Thymus (tissue), 11 donors: Measurements from ENCODE around the gene SMIM24. TPM values are rescaled to one million over a fixed set of nuclear protein-coding genes. Genes with fewer than 3 reads are reported as not detected.
"Not testable (repeated sequence)": the region's sequence is repeated elsewhere in the genome, so short reads cannot be mapped to it uniquely, and the experiment has no call there.

Source experiments
- DNase-seq, 9 donors: peaks; one replicate each; pipeline ENCODE4 v3.0.0-alpha.2; 2013; ENCODE audit warnings: low spot score in 9 of 9, low read depth in 6 of 9, missing footprints in 1 of 9
- H3K27ac ChIP-seq, 2 donors: one replicate each; pipeline ENCODE4 v1.5.1; 2013; ENCODE audit warnings: control low read depth in 1 of 2, low read depth in 1 of 2, low read length in 1 of 2, mild to moderate bottlenecking in 1 of 2, moderate library complexity in 1 of 2
- H3K27me3 ChIP-seq, 2 donors: one replicate each; pipeline ENCODE4 v1.5.1; 2013; ENCODE audit warnings: low read length in 1 of 2; ENCODE audit not compliant: control insufficient read depth in 2 of 2, insufficient read depth in 1 of 2
- H3K36me3 ChIP-seq, 2 donors: one replicate each; pipeline ENCODE4 v1.5.1; 2013; ENCODE audit warnings: low read length in 1 of 2, mild to moderate bottlenecking in 1 of 2, moderate library complexity in 1 of 2; ENCODE audit not compliant: control insufficient read depth in 2 of 2, insufficient read depth in 2 of 2
- H3K4me1 ChIP-seq, 2 donors: one replicate each; pipeline ENCODE4 v1.5.1; 2013; ENCODE audit warnings: low read length in 2 of 2; ENCODE audit not compliant: control insufficient read depth in 2 of 2, insufficient read depth in 2 of 2
- H3K4me3 ChIP-seq, 2 donors: one replicate each; pipeline ENCODE4 v1.5.1; 2013; ENCODE audit warnings: low read length in 2 of 2, control low read depth in 1 of 2, mild to moderate bottlenecking in 1 of 2
- H3K9me3 ChIP-seq, 2 donors: one replicate each; pipeline ENCODE4 v1.5.1; 2013; ENCODE audit warnings: low read length in 1 of 2, mild to moderate bottlenecking in 1 of 2; ENCODE audit not compliant: control insufficient read depth in 2 of 2, insufficient read depth in 1 of 2
- WGBS: extraction: QIAGEN DNeasy Blood & Tissue Kit; methylation state at CpG from one replicate; pipeline ENCODE4 v1.1.7; 2013; 5-methylcytosine and 5-hydroxymethylcytosine counted together
- polyA plus RNA-seq: library from polyadenylated mRNA; stranded (reverse); fragments of 200-250 nt; gene quantifications from one replicate; pipeline ENCODE4 v1.2.3, GENCODE V29; 2013
- total RNA-seq: library from RNA; stranded (reverse); fragments of 120-200 nt; gene quantifications from one replicate; pipeline ENCODE4 v1.2.4, GENCODE V29; 2013
- donor health status: healthy.

The SMIM24 gene
- total and polyA plus RNA-seq, 2 donors, result 38.6 to 74.7 TPM

DNA sequence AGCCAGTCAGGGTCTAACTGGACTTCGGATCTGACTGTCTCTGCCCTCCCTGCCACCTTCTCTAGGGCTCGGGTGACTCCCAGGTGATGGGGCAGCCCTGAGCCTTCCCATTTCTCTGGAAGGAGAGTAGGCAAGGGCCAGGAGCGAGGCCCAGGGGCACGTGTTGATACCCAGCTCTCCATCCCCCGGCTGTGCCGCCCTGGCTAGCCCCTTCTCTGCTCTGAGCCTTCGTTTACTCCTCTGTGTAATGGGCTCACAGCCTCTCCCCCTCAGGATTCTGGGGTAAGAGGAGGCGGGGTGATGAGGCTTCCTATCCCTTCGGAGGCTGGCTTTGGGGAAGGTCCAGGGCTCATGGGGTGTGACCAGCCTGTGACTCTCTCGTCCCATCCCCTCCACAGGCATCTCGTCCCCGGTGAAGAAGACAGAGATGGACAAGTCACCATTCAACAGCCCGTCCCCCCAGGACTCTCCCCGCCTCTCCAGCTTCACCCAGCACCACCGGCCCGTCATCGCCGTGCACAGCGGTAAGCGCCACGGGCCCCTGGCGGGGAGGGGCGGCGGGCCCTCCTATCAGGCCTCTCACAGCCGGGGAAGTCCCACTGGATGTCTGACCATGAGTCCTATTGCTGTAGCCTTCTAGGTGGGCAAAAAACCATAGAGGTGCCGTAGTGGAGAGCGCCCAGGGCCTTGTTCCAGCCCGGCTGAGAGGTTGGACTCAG is 31.6 kb downstream of the SMIM24 start:
- WGBS, result 99% methylated on average over 28 of the region's 28 CpGs
- Histone ChIP-seq H3K27me3 (no peaks in the 10 kb centered on the region), H3K9me3 (no peaks in the 10 kb centered on the region), H3K36me3 (peaks cover 13 to 53% of the 10 kb centered on the region in 2 donors), H3K27ac (no peak overlapping the region), H3K4me1 (peaks cover 0 to 13% of the 10 kb centered on the region in 2 donors), H3K4me3 (no peak overlapping the region)
- no peak for DNase-seq

DNA sequence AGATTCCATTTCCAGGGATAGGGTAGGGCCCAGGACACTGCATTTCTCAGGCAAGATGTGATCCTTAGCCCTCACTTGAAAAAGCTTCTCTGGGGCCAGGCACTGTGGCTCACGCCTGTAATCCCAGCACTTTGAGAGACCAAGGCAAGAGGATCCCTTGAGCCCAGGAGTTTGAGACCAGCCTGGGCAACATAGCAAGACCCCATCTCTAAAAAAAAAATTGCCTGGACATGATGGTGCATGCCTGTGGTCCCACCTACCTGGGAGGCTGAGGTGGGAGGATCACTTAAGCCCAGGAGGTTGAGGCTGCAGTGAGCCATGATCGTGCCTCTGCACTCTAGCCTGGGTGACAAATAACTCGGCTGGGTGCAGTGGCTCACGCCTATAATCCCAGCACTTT is 33.7 kb downstream of the SMIM24 start:
- H3K27me3 ChIP-seq, H3K27ac ChIP-seq, H3K9me3 ChIP-seq, DNase-seq, H3K4me3 ChIP-seq: not testable (repeated sequence)
- WGBS, result 99% methylated on average over 4 of the region's 4 CpGs
- peaks cover 5 to 35% of the 10 kb centered on the region in 2 donors for H3K36me3 ChIP-seq
- H3K4me1 ChIP-seq, result peaks cover 0 to 15% of the 10 kb centered on the region in 2 donors

DNA sequence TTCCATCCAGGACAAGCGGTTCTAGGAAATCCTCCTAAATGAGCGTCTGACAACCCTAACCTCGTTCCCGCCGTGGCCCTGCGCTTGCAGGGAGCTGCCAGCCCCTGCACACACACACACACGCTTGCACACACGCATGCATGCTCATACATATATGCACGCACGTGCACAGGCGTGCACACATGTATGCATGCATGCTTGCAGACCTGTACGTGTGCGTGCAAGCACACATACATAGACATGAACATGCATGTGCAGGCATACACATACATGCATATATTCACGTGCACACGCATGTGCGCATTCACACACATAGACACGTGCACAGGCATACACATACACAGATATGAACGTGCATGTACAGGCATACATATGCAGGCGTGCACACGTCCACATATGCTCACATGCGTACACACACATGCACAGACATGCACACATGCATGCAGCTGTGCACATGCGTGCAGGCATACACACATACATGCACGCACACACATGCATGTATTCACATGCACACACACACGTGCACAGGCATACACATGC is 35.6 kb downstream of the SMIM24 start:
- no peak for DNase-seq
- WGBS, result 85% methylated on average over 24 of the region's 24 CpGs
- Histone ChIP-seq H3K4me3 (no peak overlapping the region), H3K27ac (no peak overlapping the region), H3K9me3 (peaks cover 0 to 9% of the 10 kb centered on the region in 2 donors), H3K4me1 (peaks cover 0 to 15% of the 10 kb centered on the region in 2 donors), H3K27me3 (no peaks in the 10 kb centered on the region), H3K36me3 (peaks cover 5 to 27% of the 10 kb centered on the region in 2 donors)

DNA sequence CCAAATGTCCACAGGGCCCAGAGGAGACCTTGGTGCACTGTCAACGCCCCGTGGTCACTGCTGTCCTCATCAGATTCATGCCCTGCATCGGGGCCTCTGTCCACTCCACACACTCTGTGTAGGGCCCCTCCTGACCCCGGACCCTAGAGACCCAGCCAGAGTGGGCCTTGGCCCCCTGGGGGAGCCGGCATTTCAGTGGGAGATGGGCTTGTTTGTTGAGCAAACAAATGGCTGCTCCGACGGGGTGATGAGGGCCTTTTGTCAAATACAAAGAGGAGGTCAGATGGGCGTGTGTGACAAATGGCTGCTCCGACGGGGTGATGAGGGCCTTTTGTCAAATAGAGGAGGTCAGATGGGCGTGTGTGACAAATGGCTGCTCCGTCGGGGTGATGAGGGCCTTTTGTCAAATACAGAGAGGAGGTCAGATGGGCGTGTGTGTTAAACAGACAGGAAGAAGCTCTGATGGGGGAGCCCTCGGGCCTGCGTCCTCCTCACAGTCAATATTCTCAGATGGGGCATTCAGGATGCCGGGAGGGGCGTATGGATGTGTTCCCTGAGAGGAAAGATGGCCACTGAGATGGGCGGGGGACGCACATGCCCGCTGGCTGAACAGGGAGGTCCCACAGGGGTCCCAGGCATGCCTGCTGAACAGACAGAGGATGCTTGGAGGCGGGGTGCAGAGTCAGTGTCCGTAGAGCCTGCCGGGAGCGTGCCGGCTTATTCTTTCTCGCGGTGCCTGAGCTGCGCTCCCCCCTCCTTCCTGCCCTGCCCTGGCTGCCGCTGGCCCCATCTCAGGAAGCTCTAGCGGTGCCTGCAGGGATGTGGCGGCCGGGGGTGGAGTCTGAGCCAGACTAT is 36.3 kb downstream of the SMIM24 start:
- Histone ChIP-seq H3K36me3 (peaks cover 3 to 24% of the 10 kb centered on the region in 2 donors), H3K4me1 (peaks cover 0 to 15% of the 10 kb centered on the region in 2 donors), H3K27ac (no peak overlapping the region), H3K9me3 (peaks cover 0 to 9% of the 10 kb centered on the region in 2 donors), H3K4me3 (no peak overlapping the region), H3K27me3 (no peaks in the 10 kb centered on the region)
- 63% methylated on average over 33 of the region's 33 CpGs for WGBS
- peak in 2 of 9 donors; percentile 18 to 23 for DNase-seq

DNA sequence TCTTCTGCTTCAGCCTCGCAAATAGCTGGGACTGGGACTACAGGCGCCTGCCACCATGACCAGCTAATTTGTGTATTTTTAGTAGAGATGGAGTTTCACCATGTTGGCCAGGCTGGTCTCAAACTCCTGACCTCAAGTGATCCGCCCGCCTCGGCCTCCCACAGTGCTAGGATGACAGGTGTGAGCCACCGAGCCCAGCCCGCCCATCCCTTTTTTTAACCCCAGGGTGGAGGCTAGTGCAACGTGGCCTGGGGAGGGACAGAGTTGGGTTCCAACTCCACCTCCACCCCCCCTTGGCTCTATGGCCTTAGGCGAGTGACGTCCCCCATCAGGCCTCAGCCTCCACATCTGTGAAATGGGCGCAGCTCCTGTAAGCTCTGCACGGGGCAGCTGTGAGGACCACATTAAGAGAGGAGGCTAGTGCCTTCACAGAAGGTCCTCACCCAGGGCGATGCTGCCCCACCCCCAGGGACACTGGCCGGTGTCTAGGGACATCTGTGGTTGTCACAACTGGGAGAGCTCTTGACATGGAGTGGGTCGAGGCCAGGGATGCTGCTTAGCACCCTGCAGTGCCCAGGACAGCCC is 37.7 kb downstream of the SMIM24 start:
- WGBS, result 95% methylated on average over 15 of the region's 15 CpGs
- H3K4me3 ChIP-seq, result no peak overlapping the region
- H3K27me3 ChIP-seq, result no peaks in the 10 kb centered on the region
- no peak overlapping the region for H3K27ac ChIP-seq
- peaks cover 2 to 21% of the 10 kb centered on the region in 2 donors for H3K36me3 ChIP-seq
- peaks cover 0 to 15% of the 10 kb centered on the region in 2 donors for H3K4me1 ChIP-seq
- peaks cover 0 to 9% of the 10 kb centered on the region in 2 donors for H3K9me3 ChIP-seq
- DNase-seq, result no peak

DNA sequence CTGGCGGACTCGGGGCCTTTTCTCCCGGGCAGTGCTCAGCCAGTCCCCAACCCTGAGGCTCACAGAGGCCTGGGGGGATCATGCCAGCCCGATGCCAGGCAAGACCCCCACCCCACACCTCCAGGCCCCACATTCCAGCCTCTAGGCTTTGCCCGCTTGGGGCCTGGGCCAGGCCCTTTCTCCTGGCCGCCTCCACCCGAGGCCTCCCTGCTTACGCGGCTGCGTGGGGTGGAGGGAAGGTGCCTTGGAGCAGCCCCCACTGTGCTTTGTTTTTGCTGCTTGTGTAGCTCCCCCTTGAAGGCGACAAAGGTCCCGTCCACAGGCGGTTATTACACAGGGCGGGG is 38.4 kb downstream of the SMIM24 start:
- H3K36me3 ChIP-seq, result peaks cover 2 to 21% of the 10 kb centered on the region in 2 donors
- no peak overlapping the region for H3K27ac ChIP-seq
- DNase-seq, result no peak
- H3K4me1 ChIP-seq, result peaks cover 0 to 15% of the 10 kb centered on the region in 2 donors
- 97% methylated on average over 14 of the region's 14 CpGs for WGBS
- no peak overlapping the region for H3K4me3 ChIP-seq
- H3K27me3 ChIP-seq, result no peaks in the 10 kb centered on the region
- H3K9me3 ChIP-seq, result peaks cover 0 to 9% of the 10 kb centered on the region in 2 donors

- DNase-seq, result no peak
- H3K36me3 ChIP-seq, result peaks cover 2 to 18% of the 10 kb centered on the region in 2 donors
- H3K4me3 ChIP-seq, result no peak overlapping the region
- H3K27me3 ChIP-seq, result no peaks in the 10 kb centered on the region
- no peak overlapping the region for H3K27ac ChIP-seq
- WGBS, result 97% methylated on average over 25 of the region's 25 CpGs
- peaks cover 0 to 9% of the 10 kb centered on the region in 2 donors for H3K9me3 ChIP-seq
- peaks cover 0 to 15% of the 10 kb centered on the region in 2 donors for H3K4me1 ChIP-seq
Measured at GRCh38 chr19:3441089-3441985, 39.0 kb downstream of the SMIM24 start.

DNA sequence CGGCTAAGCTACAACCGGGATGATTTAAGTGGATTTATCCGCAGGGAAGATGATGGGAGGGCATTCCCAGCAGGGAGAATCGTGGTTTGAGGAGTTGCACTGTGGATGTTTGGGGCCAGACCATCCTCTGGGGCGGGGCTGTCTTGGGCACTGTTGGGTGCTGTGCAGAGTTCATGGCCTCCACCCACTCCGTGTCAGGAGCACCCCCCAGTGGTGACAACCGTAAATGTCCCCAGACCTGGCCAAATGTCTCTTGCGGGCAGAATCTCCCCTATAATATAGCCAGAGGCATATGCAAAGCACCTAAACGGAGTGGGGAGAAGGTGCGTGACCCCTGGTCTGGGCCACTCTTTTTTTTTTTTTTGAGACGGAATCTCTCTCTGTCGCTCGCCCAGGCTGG is 40.2 kb downstream of the SMIM24 start:
- DNase-seq, result peak in 2 of 9 donors; percentile 20
- Histone ChIP-seq H3K27ac (no peak overlapping the region), H3K27me3 (no peaks in the 10 kb centered on the region), H3K36me3 (peaks cover 2 to 6% of the 10 kb centered on the region in 2 donors), H3K4me3 (no peak overlapping the region), H3K9me3 (peaks cover 0 to 9% of the 10 kb centered on the region in 2 donors), H3K4me1 (peaks cover 0 to 19% of the 10 kb centered on the region in 2 donors)
- WGBS, result 91% methylated on average over 13 of the region's 13 CpGs
